NCI-H146 treated with DMSO at 0.1 percent for 48 hours (cell line): Measurements from ENCODE around the gene JAG1.
A peak's percentile ranks its signal among the peaks of the same experiment; 100 is the strongest.

Experiments
- DNase-seq: peaks from one replicate; lab custom pipeline; 2025; ENCODE audit not compliant: unreplicated experiment; lab: John Stamatoyannopoulos, UW

JAG1 gene

DNA sequence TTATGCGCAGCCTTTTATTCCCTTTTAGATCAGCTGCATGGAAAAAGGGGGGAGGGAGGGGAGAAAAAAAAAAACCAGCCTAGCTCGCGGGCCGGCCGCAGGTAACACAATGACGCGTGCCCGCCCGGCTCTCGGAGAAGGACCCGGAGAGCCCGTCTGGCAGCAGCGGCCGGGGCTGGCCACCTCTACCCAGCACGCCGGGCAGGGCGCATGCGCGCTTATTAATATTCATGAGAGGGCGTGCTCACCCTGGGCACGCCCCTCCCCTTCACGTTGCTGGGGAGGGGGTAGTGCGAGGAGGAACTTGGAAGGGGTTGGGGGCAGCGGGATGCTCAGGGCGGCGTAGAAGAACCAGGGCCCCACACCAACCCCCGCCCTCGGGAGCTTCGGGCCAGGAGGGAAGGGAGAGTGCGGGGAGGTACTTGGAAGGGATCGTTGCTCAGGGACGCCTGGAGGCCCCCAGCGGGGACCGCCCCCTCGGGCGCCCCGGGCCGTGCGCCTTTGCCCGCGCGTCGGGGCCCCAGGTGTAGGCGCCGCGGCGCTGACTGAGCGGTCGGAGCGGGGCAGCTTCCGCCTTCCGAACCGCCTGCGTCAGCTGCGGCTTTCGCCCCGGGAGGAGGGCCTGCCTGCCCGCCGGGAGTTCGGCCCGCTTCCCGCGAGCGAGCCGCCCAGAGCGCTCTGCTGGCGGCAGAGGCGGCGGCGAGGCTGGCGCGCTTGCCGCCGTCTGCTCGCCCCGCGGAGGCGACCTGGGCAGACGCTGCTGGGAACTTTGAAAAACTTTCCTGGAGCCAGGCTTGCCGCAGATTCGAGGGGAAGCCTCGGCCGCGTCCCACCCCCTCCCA lies at the start of gene JAG1:
Gene JAG1 (minus strand): TSS at position 158 of the 842 bp plus-strand sequence. CDS start 469 bp downstream, outside the sequence.
- DNase-seq: peak; percentile 93

DNA sequence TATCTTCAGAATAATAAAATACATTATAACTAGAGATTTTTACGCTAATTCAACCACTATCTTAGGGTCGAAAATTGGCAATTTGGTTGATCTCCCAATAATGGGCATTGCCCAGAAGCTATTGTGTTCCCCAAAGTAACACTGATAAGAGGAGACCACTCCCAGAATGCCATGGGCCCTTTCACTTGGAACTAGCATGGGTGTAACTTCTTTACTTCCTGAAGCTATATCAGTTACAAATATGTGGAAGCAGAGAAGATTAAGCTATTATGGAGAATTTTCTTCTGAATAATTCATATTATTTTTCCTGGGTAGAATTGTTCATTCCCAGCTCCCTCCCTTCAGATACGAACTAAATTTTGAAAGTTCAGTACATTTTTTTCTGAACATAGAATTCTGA lies 48.2 kb upstream of the JAG1 start:
- no peak for DNase-seq

DNA sequence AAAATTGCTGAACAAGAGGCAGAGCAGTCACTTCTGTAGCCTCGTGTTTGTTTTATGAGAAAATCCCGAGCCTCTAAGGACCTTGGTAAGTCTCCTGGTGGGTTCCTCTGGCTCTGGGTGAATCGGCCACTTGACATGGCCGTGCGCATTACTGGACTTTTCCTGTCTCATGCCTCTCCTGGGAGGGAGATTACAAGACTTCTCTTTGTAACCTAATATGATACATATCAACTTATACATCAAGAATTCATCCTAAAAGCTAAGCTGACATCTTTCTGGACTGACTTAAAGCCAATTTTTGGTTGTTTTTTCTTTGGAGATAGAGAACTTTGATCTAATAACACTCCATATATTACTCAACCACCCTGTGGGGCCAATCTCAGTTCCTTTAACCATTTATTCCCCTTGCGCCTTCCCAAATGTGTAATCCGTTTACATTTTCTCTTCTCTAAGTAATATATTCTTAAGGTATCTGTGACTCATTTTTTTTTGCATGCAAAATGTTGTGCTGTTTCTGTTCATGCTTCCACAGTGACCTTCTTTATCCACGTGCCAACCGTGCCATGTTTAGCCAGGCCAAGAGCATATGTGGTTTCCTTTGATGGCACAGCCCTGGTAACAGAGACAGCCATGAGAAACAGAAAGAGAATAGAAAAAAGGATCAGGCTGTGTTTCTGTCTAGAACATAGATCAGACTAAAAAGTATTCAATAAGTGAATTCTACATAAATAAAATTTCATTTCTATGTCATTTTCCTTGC lies 47.5 kb upstream of the JAG1 start:
- DNase-seq: no peak

DNA sequence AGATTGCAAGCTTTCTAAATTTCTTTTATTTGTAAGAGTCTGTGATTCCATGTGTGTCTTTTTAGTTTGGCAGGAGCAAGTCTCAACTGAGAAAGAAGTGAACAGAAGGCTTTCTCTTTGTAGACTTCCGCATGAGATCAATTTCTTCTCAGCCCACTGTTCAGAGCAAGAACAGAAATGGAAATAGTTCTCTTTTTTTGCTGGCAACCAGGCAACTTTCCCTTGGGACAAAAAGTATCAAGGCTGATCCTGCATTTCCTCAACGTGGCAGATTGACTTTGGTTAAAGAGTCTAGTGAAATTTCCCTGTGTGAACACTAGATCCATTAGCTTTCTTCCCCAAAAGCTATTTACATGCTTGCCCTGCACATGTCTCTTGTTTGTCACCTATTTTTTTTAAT lies 46.8 kb upstream of the JAG1 start:
- DNase-seq: no peak

DNA sequence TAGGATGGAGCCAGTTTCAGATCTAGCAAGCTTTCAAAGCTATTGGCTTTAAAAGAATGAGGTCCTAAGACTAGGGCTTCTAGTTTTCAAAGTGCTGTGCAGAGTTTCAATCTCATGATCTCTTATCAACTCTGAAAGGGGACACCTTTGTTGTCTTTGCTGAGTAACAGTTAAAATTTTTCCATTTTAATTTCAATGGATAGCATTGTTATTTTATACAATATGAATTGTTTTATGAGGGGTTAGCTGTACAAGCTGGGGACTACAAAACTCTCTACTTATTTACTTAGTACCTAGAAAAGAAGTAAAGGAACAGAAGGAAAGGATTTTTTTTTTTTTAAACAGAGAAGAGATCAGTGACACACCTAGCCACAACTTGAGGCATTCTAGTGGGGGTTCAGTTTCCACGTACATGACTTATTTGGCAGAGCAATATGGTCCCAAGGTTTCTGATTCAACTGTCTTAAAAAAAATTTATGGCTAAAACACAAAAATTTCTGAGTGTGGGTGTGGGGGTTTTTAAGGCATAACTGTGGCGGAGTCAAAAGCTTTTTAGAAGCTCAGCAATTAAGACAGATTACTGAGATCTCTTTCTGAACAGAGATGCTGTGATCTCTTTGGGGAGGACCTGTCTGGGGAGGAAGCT lies 46.1 kb upstream of the JAG1 start:
- DNase-seq: no peak

DNA sequence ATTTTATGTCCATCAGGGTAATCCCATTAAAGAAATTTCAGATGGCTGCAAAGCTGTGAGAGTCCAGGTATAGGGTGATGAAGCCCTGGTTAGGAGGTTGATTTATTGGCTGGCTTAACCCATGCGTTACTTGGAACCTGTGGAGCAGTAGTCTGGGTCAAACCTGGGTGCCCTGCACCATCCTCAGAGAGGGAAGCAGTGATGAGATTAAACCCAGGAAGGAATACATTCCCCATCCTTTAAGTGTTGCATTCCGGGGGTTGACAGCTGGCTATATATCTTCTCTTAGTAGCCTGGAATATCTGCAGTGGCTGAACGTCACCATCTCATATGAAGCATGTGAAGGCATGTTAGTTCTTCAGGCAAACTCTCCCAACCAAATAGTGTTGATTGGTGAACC lies 44.9 kb upstream of the JAG1 start:
- no peak for DNase-seq

DNA sequence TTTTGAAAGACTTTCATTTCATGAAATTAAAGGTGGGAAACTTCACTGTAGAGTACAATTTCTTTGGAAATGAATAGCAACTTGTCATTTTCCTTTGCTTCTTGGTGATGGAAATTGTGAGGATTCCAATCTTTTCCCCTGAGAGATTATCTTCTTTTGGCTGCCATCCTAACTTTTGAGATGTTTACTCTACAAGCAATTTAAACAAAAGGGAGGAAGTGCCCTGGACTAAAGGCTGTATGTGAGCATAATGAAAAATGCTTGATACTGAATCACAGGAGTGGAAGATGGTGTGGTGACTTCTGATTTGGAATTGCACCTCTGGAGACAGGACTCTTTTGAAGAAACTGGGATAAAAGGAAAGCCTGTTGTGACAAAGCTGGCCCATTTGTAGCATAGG lies 43.1 kb upstream of the JAG1 start:
- peak; percentile 48 for DNase-seq

DNA sequence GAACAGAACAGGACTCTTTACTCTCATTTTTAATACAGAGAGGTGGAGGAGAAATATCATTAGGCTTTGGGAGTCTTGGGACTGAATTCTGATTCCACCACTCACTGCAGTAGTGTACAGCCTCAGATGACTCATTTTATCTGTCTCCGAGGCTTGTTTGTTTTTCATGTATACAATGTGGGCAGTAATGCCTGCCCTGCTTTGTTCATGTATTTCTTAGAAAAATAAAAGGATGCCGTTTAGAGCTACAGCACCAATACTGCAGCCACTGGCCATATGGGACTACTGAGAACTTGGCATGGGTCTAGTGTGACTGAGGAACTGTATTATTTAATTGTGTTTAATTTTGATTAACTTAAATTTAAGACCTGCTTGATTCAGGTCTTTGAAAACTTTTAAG lies 41.2 kb upstream of the JAG1 start:
- DNase-seq: peak; percentile 17

DNA sequence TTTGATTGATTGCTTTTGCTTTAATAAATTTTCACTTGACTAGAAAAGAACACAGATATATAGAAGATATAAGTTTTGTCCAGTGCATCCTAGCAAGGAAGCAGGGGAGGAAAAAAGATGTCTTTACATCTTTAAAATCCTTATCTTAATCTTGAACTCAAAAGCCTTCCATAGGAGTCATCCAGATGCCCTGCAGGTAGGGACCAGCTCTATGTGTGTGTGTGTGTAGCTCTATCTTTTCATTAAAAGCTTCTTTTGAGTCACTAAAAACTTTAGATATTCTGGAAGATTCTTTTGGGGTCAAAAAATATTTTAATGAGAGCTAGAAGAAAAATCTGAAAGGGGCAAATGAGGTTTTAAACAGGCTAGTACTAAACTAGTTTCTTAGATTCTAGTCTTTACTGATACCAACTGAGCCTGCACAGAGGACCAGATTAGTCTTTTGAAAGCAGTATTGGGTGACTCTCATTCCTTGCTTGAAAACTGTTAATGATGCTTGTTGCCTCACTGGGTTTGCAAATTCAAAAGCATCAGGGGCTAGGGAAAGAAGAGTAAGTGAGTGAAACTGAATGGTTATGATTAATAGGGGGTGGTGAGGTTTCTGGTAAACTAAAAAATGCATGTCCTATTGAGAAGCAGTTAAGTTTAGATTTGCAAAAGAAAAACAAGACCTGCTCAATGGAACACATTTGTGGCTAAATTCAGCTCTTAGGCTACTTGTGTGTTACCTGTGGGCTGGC lies 40.6 kb upstream of the JAG1 start:
- DNase-seq: no peak

DNA sequence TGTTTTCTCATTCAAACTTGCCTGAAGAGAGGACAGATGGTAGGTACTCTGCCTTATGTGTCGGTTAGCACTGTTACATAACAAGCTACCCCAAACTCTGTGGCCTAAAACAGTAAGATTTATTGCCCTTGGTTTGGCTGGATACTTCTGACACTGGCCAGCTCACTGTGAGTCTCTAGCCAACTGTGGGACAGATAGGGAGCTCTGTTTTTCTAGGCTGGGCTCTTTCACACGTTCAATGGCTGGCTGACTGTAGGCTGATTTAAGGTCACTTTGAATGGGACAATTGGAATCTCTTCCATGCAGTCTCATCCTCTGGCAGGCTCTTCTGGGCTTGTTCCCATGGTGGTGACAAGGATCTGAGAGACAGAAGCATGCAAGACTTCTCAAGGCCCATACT lies 39.4 kb upstream of the JAG1 start:
- DNase-seq: no peak

DNA sequence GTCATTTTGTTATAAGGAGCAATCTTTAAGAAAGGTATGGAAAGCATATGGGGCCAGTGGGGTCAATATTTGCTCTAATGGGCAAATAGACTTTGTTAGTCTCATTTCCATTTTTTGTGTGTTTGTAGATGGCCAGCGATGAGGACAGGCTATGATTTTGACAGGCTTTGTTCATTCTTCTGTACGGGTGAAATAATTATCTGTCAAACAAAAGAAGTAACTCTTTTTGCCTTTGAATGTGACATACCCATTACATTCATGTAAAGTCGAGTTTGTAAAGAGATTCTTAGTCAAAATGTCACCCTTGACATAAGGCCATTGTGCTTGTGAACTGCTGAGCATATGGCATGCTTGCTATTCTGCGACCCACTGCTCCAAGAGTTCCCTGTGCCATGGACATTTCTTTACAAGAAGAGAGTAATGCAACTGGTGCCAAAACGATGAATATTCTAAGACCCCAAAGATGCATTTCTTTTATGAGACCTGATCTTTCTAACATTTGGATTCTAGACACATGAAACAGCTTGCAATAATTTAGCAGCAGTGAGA lies 38.2 kb upstream of the JAG1 start:
- DNase-seq: peak; percentile 43

DNA sequence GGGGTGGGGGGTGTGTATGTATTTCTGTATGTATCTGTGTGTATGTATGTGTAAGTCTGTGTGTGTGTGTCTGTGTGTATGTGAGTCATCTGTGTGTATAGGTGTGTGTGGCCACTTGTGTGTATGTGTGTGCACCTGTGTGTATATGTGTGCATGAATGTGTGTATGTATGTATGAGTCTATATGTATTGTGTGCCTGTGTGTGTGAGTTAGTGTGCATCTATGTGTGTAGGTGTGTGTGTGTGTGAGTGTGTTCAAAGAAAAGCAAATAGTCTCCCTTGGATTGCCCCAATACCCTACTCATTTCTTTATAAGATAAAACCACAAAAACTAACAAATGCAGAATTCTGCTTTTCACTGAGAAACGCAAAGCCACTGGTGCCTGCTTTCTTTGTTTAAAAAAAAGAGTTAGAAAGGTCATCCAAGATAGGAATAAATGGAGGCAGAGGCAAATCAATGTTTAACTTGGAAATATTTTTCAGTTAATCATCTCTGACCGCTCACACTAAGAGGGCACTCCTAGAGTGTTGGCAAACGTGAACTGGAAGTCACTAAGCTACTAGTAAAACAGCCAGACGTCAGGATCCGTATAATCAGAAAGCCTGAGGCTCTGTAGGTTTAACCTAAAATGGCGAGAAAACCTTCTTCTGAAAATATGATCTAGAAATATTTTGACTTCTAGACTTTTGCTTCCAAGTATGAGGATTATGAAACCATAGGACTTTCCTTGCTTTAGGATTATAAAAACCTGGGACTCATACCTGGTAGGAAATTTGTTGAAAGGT lies 37.4 kb upstream of the JAG1 start:
- peak; percentile 32 for DNase-seq

DNA sequence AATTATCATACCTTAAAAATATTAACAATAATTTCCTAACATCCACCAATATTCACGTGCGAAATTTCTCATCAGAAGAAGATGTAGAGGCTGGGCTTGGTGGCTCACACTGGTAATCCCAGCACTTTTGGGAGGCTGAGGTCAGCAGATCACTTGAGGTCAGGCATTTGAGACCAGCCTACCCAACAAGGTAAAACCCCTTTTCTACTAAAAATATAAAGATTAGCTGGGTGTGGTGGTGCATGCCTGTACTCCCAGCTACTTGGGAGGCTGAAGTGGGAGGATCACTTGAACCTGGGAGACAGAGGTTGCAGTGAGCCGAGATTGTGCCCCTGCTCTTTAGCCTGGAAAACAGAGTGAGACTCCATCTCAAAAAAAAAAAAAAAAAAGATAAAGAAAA lies 36.1 kb upstream of the JAG1 start:
- no peak for DNase-seq

DNA sequence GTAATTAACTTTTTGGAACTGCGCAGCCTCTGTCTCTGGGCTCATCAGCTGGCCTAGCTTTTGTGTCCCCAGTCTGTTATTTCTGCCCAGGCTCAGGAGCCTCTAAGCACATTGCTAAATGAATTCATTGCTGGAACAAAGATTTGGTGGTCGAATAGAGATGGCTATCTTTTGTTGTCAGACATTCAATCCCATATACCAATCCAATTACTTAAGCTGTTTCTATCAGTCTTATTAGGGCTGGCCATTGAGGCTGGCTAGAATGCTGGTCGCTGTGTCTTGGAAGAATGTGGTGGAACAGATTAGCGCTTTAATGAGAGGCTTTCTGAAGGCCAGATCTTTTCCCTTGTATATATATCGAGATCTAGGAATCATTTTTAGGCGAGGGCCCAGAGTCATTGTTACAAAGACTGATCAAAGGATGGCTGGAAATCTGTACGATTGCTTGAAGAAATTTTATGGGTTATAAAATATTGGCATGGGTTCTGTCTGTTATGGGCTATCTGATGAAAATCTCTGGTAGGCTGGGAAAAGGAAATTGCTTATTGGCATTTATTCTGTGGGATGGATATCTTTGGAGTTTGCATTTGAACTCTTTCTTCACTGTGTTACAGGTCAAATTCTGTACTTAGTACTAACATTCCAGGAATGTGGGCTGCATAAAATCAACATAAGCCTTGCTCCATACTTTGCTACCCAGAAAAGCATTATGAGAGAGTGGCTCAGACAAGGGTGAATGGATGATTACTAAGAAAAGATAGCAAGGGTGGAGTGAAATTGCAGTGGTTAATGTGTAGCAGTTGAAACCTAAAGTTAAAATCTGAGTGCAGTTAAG lies 34.8 kb upstream of the JAG1 start:
- DNase-seq: no peak

DNA sequence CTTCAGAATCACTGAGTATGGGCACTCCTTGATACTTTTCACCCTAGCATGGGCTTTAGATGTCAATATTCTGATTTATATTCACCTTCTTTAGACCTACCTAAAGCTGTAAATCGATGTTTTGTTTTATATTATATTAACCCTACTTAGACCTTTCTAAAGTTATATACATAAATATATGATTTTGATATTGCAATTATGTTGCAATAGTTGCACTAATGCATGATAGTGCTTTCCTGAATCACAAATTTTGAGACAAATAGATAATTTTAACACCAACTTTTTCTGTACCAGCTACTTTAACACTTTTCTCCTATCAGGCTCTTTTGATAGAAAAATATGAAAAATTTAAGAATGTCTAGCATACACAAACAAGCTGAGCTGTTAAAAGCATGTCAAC lies 34.0 kb upstream of the JAG1 start:
- no peak for DNase-seq

DNA sequence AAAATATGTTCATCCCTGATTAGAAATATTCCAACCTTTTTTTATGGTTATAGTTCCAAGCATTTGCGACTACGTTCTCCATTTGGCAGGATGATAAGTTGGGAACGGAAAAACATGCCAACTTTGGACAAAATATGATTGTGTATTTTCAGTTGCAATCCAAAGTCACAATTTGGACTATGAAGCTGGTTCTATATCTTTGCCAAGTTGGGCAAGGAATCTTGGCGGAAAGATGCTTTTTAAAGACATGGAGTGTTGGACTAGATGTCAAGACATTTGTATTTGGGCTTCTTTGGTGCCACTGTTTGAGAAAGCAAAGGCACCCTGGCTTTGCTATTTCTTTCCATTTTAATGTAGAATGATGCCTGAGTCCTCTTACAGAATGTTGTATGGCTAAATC lies 33.3 kb upstream of the JAG1 start:
- DNase-seq: no peak

DNA sequence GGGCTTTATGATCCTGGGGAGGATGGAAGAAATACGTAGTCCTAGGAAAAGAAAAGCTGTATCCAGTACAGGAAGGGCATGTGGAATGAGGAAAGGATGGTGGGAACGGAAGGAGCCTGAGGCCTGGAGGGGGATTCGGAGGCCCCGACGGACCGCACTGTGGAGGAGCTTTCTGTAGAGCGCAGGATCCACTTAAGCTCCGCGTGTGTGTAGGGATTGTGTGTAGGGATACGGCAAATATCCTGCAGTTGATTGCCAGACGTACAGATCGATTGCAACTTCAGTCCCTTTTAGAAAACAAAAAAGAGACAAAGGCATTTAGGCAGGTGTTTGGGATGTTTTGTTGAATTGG lies 32.6 kb upstream of the JAG1 start:
- DNase-seq: no peak

DNA sequence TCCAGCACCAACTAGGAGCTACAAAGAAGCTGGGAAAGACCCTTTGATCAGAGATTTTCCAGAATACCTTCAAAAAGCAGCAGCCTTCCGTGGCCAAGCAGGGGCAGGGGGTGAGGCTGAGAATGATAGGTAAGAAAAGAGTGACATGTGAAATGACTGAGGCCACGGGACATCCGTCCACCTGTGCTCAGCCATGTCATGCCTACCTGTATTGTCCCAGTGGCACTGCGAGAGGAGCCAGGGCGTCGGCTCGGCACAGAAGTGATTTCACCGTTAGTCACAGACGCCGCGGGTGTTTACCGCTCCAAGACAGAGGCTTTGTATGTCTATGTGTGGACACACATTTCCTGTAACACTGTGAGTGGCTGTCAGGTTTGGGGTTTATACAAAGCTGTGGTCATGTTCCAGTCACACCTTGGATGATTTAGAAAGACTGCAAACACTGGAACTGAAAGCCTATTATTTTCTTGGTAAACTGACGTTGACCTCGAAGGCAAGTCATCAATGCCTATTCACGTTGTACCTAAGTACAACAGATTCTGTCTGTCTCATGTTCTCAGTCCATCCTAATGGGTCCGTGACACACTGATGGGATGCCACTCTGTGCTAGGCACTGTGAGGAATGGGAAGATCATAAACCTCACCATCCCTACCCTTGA lies 32.1 kb upstream of the JAG1 start:
- no peak for DNase-seq

DNA sequence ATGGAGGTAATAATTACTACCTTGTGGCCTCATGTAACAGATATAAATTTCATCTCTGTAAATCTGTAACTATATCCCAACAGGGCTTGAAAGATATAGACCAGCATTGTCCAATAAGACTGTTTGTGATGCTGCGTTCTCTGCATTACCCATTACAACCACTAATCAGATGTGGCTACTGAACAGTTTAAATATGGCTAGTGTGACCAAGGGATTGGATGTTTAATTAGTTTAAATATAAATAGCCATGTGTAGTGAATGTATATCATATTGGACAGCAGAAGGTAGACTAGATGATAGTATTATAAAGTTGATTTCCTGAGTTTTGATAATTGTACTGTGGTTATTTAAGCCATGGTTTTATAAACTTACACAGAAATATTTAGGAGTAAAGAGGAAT lies 27.8 kb upstream of the JAG1 start:
- DNase-seq: no peak
